Mesenchymal stem cell (in vitro differentiated cells and primary cell): Measurements from ENCODE around the gene MSMP.

Experiments used
- DNase-seq: peaks from one replicate; pipeline ENCODE4 v3.0.0-alpha.2; 2013
- H2AFZ ChIP-seq: one replicate; pipeline ENCODE4 v1.6.1; 2013; ENCODE audit warnings: low read depth, mild to moderate bottlenecking, control low read depth, inconsistent platforms, low read length, moderate library complexity
- H2AK5ac ChIP-seq: 2 replicates; pipeline ENCODE4 v1.6.1; 2013; ENCODE audit warnings: low read length, moderate library complexity, mild to moderate bottlenecking, inconsistent platforms; ENCODE audit not compliant: severe bottlenecking
- H2BK120ac ChIP-seq: one replicate; pipeline ENCODE4 v1.6.1; 2013; ENCODE audit warnings: low read depth, mild to moderate bottlenecking, inconsistent platforms, low read length, moderate library complexity
- H2BK12ac ChIP-seq, 2 experiments: one replicate each; pipeline ENCODE4 v1.6.1; 2013; ENCODE audit warnings: inconsistent platforms in 2 of 2, low read length in 2 of 2, mild to moderate bottlenecking in 2 of 2, moderate library complexity in 2 of 2, control low read depth in 1 of 2
- H2BK15ac ChIP-seq: one replicate; pipeline ENCODE4 v1.6.1; 2013; ENCODE audit warnings: mild to moderate bottlenecking, low read depth, inconsistent platforms; ENCODE audit not compliant: poor library complexity, severe bottlenecking
- H2BK5ac ChIP-seq: 2 replicates; pipeline ENCODE4 v1.6.1; 2013; ENCODE audit warnings: low read depth, mild to moderate bottlenecking, low read length, control low read depth, inconsistent platforms; ENCODE audit not compliant: poor library complexity, severe bottlenecking
- H3K14ac ChIP-seq, 2 experiments: one replicate each; pipeline ENCODE4 v1.6.1; 2013; ENCODE audit warnings: inconsistent platforms in 2 of 2, low read length in 2 of 2, control low read depth in 1 of 2, mild to moderate bottlenecking in 1 of 2, moderate library complexity in 1 of 2
- H3K18ac ChIP-seq, 2 experiments: one replicate each; pipeline ENCODE4 v1.6.1; 2013; ENCODE audit warnings: inconsistent platforms in 2 of 2, low read length in 2 of 2, control low read depth in 1 of 2, low read depth in 1 of 2, mild to moderate bottlenecking in 1 of 2
- H3K23ac ChIP-seq, 2 experiments: one replicate each; pipeline ENCODE4 v1.6.1; 2013; ENCODE audit warnings: inconsistent platforms in 2 of 2, low read length in 2 of 2, mild to moderate bottlenecking in 2 of 2, moderate library complexity in 2 of 2, control low read depth in 1 of 2
- H3K27ac ChIP-seq: 2 replicates; pipeline ENCODE4 v1.5.1; 2013; ENCODE audit warnings: mild to moderate bottlenecking, moderate library complexity, low read length, control low read depth, inconsistent platforms; ENCODE audit not compliant: poor library complexity, severe bottlenecking
- H3K27me3 ChIP-seq, 2 experiments: 2 replicates each; pipeline versions ENCODE4 v1.6.1 to v1.7.0; 2013; ENCODE audit warnings: low read length in 2 of 2, mild to moderate bottlenecking in 2 of 2, moderate library complexity in 2 of 2, control low read depth in 1 of 2, inconsistent platforms in 1 of 2; ENCODE audit not compliant: control insufficient read depth in 1 of 2, insufficient read depth in 1 of 2
- H3K36me3 ChIP-seq, 2 experiments: 2 replicates each; pipeline versions ENCODE4 v1.6.1 to v1.7.0; 2013; ENCODE audit warnings: low read length in 2 of 2, control low read depth in 1 of 2, inconsistent platforms in 1 of 2, low read depth in 1 of 2, mild to moderate bottlenecking in 1 of 2; ENCODE audit not compliant: insufficient read depth in 2 of 2, control insufficient read depth in 1 of 2
- H3K4ac ChIP-seq, 2 experiments: one replicate each; pipeline ENCODE4 v1.6.1; 2013; ENCODE audit warnings: inconsistent platforms in 2 of 2, low read length in 2 of 2, mild to moderate bottlenecking in 2 of 2, moderate library complexity in 2 of 2, control low read depth in 1 of 2, low read depth in 1 of 2
- H3K4me1 ChIP-seq: 2 replicates; pipeline ENCODE4 v1.6.1; 2013; ENCODE audit warnings: low read depth, low read length, control low read depth; ENCODE audit not compliant: control insufficient read depth, insufficient read depth
- H3K4me2 ChIP-seq: 2 replicates; pipeline ENCODE4 v1.6.1; 2013; ENCODE audit warnings: low read length, mild to moderate bottlenecking, inconsistent platforms; ENCODE audit not compliant: poor library complexity, severe bottlenecking
- H3K4me3 ChIP-seq, 2 experiments: 2 replicates each; pipeline versions ENCODE4 v1.5.1 to v1.7.0; 2013; ENCODE audit warnings: low read length in 2 of 2, mild to moderate bottlenecking in 2 of 2, control low read depth in 1 of 2, low read depth in 1 of 2; ENCODE audit not compliant: insufficient read depth in 1 of 2
- H3K79me1 ChIP-seq: replicated peaks from 2 replicates; pipeline ENCODE4 v1.6.1; 2013; ENCODE audit warnings: mild to moderate bottlenecking, control low read depth, low read length, inconsistent platforms; ENCODE audit not compliant: poor library complexity, severe bottlenecking
- H3K9ac ChIP-seq: 2 replicates; pipeline ENCODE4 v1.7.0; 2013; ENCODE audit warnings: mild to moderate bottlenecking, low read length, moderate library complexity
- H3K9me3 ChIP-seq: 2 replicates; pipeline ENCODE4 v1.7.0; 2013; ENCODE audit warnings: mild to moderate bottlenecking, low read length; ENCODE audit not compliant: control insufficient read depth
- H4K8ac ChIP-seq: one replicate; pipeline ENCODE4 v1.6.1; 2013; ENCODE audit warnings: inconsistent platforms, mild to moderate bottlenecking, low read length, moderate library complexity
- H4K91ac ChIP-seq: one replicate; pipeline ENCODE4 v1.6.1; 2013; ENCODE audit warnings: mild to moderate bottlenecking, low read length, inconsistent platforms
- WGBS: methylation state at CpG from one replicate; pipeline ENCODE4 v1.1.7; 2013; ENCODE audit warnings: mixed read lengths; 5-methylcytosine and 5-hydroxymethylcytosine counted together

The MSMP gene

DNA sequence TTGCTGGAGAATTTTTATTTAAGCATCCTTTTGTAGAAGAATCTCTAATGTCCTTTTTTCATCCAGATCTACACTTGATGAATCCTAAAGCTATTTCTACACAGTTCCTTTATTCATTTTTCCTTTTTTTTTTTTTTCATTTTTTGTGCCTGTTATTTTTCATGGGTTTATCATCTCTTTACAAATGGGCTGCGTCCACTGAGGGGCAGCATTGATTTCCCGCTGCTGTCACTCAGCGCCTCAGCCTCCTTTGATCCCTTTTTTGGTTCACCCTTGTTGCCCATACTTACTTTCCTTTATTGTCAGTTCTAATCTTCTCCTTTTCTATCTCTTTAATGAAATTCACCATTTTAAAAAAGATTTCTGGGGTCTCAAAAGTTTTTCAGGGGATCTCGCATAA lies 5.7 kb upstream of the MSMP start:
- Histone ChIP-seq H3K4me1 (peaks cover 13% of the 10 kb centered on the region), H3K9me3 (no peaks in the 10 kb centered on the region), H3K27ac (no peak overlapping the region), H2BK15ac (no peak overlapping the region), H2BK12ac (no peak overlapping the region), H2BK5ac (no peak overlapping the region), H3K9ac (no peak overlapping the region), H4K91ac (no peak overlapping the region), H3K14ac (no peak overlapping the region), H3K23ac (no peak overlapping the region), H2BK120ac (no peak overlapping the region), H3K4me2 (no peak overlapping the region), H2AK5ac (no peak overlapping the region), H3K79me1 (peaks cover 16% of the 10 kb centered on the region), H3K4ac (no peak overlapping the region), H3K4me3 (no peak overlapping the region), H2AFZ (no peak overlapping the region), H3K18ac (no peak overlapping the region), H4K8ac (no peak overlapping the region), H3K36me3 (peaks cover 6% of the 10 kb centered on the region in 2 experiments), H3K27me3 (no peaks in the 10 kb centered on the region)
- DNase-seq = no peak
- WGBS = 96% methylated on average over 4 of the region's 4 CpGs

DNA sequence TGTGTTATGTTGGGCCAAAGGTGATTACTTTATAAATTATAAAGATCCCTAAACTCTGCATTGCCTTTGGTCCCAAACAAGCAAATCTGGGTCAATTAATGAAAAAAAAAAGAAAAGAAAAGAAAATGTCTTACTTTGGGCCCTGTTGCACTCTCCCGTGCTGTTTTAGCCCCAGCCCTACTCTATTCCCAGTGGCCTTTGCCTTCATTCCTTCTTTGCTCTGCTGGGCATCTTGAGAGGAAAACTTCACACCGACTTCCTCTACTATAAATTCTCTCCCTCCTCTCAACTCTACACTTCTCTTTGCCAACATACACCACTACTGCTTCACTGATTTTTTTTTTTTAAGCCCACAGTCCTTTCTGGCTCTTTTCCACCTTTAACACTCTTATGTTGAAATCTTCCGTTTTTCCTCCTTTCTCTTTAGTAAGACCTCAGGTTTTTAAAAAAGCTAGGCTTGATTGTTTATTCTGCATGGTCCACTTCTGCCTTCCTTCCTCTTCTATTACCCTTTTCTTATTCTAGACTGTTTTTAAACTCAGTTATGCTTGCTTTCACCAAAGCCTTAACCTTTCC lies 4.5 kb upstream of the MSMP start:
- peaks cover 24% of the 10 kb centered on the region for H3K4me1 ChIP-seq
- no peak overlapping the region for H3K9ac ChIP-seq
- no peaks in the 10 kb centered on the region for H3K9me3 ChIP-seq
- no peak overlapping the region for H2AK5ac ChIP-seq
- peaks cover 10 to 19% of the 10 kb centered on the region in 2 experiments for H3K36me3 ChIP-seq
- H3K4me3 ChIP-seq = no peak overlapping the region
- H2BK5ac ChIP-seq = no peak overlapping the region
- 72% methylated on average over 3 of the region's 3 CpGs for WGBS
- H2BK12ac ChIP-seq = no peak overlapping the region
- H3K14ac ChIP-seq = no peak overlapping the region
- H3K27me3 ChIP-seq = no peaks in the 10 kb centered on the region
- no peak for DNase-seq
- H2BK120ac ChIP-seq = no peak overlapping the region
- H3K18ac ChIP-seq = no peak overlapping the region
- no peak overlapping the region for H3K23ac ChIP-seq
- no peak overlapping the region for H3K27ac ChIP-seq
- no peak overlapping the region for H3K4ac ChIP-seq
- no peak overlapping the region for H2BK15ac ChIP-seq
- H3K79me1 ChIP-seq = peaks cover 16% of the 10 kb centered on the region
- no peak overlapping the region for H4K8ac ChIP-seq
- no peak overlapping the region for H2AFZ ChIP-seq
- H3K4me2 ChIP-seq = no peak overlapping the region
- H4K91ac ChIP-seq = no peak overlapping the region

DNA sequence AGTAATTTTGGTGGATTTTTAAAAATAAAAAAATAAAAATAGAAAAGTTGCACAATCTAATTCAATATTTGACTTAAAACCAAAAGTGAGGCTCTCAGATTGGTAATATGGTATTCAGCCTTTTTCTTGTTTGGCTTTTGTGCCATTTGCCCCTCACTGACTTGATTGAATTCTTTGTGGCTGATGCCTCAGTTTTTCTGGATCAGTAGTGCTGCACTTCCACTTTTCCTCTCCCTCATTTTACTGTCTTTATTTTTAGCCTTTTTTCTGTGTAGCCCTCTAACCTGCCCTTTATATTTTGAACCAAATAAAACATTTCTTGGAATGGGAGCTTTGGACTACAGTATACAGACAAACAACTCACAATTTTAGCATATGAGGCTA lies 3.8 kb upstream of the MSMP start:
- no peak overlapping the region for H2AK5ac ChIP-seq
- no peak overlapping the region for H3K18ac ChIP-seq
- H3K27ac ChIP-seq = peak overlapping the region; percentile 46
- no peak overlapping the region for H2BK5ac ChIP-seq
- DNase-seq = no peak
- H2BK15ac ChIP-seq = no peak overlapping the region
- no peaks in the 10 kb centered on the region for H3K27me3 ChIP-seq
- H3K4me3 ChIP-seq = no peak overlapping the region
- no peak overlapping the region for H4K8ac ChIP-seq
- H3K23ac ChIP-seq = no peak overlapping the region
- no peak overlapping the region for H3K14ac ChIP-seq
- H3K4ac ChIP-seq = no peak overlapping the region
- peaks cover 28% of the 10 kb centered on the region for H3K4me1 ChIP-seq
- no peak overlapping the region for H3K9ac ChIP-seq
- H3K79me1 ChIP-seq = peaks cover 18% of the 10 kb centered on the region
- no peak overlapping the region for H4K91ac ChIP-seq
- H2AFZ ChIP-seq = no peak overlapping the region
- H2BK120ac ChIP-seq = no peak overlapping the region
- no peak overlapping the region for H3K4me2 ChIP-seq
- peaks cover 17 to 26% of the 10 kb centered on the region in 2 experiments for H3K36me3 ChIP-seq
- H3K9me3 ChIP-seq = no peaks in the 10 kb centered on the region
- no peak overlapping the region for H2BK12ac ChIP-seq

DNA sequence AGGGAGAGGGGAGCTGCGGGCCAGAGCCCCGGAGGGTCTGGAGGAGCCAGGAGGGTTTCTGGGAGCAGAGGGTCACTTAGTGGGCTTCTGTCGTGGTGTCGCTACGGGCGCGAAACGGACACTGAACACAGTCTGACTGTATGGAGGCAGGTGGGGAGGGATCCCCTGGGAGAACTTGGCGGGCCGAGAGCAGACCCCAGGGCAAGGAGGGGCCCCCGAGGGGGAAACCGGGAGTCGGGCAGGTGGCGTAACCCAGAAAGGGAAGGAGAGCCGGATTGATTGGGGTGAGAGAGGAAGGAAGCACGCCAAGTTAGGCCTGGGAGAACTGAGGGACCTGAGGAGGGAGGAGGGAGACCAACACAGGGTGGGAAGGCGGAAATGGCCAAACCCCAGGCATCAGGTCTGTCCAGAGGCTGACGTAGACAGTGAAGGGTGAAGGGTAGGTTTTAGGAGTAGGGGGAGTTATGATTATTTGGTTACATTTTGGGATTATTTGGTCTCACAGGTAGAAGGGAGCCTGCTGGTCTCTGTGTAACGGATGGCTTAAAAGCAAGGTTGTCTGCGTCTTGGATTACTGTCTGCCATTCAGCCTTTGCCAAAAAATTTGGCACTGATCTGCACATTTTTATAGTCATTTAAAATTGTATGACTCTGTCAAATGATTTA lies 3.3 kb upstream of the MSMP start:
- Histone ChIP-seq H3K4me1 (peaks cover 30% of the 10 kb centered on the region), H4K91ac (no peak overlapping the region), H3K79me1 (peaks cover 18% of the 10 kb centered on the region), H3K9me3 (no peaks in the 10 kb centered on the region), H3K27ac (peak overlapping the region; percentile 55), H3K4me3 (peak overlapping the region; percentile 60 to 72), H3K14ac (no peak overlapping the region), H3K4ac (no peak overlapping the region), H4K8ac (peak overlapping the region; percentile 36), H2BK120ac (no peak overlapping the region), H2BK15ac (no peak overlapping the region), H2AK5ac (no peak overlapping the region), H3K23ac (no peak overlapping the region), H2BK12ac (no peak overlapping the region), H3K36me3 (peaks cover 22 to 31% of the 10 kb centered on the region in 2 experiments), H2AFZ (no peak overlapping the region), H3K18ac (no peak overlapping the region), H2BK5ac (peak overlapping the region; percentile 4), H3K27me3 (no peaks in the 10 kb centered on the region), H3K9ac (peak overlapping the region; percentile 73), H3K4me2 (peak overlapping the region; percentile 64)
- WGBS = 20% methylated on average over 20 of the region's 20 CpGs
- peak; percentile 11 for DNase-seq
